ENCODE measurements around the gene MGAT5. TPM values are rescaled to one million over a fixed set of nuclear protein-coding genes. Genes with fewer than 3 reads are reported as not detected.

Gene MGAT5
- total and polyA plus RNA-seq, 7 donors, result 1.1 to 7.0 (median 2.1) TPM

DNA sequence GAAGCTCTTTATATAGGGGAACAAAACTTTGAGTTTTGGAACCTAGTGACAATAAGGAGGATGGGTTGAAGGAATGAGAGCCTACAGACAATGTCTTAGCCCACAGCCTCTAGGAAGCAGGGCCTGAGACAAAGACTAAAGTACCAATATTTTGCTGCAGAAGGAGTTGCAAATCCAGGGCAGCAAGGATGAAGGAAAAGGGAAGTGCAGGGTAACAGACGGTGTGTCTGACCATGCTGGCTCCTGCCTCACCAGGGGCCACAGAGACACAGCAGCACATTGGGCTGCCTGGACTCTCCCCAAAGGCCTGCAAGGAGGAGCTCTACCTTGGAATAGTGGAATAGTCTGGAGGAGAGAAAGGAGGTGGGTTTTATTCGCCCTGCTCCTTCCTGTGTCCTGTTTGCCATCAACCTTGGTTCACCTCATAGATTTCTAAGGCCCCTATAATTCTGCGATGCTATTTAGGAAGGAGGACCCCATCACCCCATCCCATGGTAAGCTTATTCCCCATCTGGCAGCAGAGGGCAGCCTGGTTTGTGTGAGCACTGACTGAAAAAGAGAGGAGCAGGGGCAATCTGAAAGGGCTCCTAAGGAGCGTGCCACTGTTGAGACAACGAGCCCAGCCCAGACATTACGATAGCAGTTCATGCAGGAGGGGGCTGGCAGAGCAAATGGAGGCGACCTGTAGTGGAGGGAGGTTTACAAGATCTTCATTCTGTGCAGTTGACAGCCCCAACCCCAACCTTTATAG, 143.4 kb downstream of the MGAT5 start:
- H3K27ac ChIP-seq, result no peak overlapping the region
- intact Hi-C loops (cut with DNase I), result no loop called here
- no peaks in the 10 kb centered on the region for H3K9me3 ChIP-seq
- H3K27me3 ChIP-seq (ENCODE audit: insufficient read depth in 3 of 3, low read length in 2 of 3), result peaks cover 0 to 2% (median 0%) of the 10 kb centered on the region in 3 donors
- peaks cover 5% of the 10 kb centered on the region for H3K4me1 ChIP-seq
- no peak overlapping the region for H3K4me3 ChIP-seq
- TF ChIP-seq, protein P1, sequence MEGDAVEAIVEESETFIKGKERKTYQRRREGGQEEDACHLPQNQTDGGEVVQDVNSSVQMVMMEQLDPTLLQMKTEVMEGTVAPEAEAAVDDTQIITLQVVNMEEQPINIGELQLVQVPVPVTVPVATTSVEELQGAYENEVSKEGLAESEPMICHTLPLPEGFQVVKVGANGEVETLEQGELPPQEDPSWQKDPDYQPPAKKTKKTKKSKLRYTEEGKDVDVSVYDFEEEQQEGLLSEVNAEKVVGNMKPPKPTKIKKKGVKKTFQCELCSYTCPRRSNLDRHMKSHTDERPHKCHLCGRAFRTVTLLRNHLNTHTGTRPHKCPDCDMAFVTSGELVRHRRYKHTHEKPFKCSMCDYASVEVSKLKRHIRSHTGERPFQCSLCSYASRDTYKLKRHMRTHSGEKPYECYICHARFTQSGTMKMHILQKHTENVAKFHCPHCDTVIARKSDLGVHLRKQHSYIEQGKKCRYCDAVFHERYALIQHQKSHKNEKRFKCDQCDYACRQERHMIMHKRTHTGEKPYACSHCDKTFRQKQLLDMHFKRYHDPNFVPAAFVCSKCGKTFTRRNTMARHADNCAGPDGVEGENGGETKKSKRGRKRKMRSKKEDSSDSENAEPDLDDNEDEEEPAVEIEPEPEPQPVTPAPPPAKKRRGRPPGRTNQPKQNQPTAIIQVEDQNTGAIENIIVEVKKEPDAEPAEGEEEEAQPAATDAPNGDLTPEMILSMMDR (IDR thresholded peaks at IDR 0.05), result no peak
- WGBS, 3 donors, result 96 to 98% (median 97%) methylated on average over 7 of the region's 7 CpGs
- H3K36me3 ChIP-seq (ENCODE audit: insufficient read depth in 1 of 2, low read depth in 1 of 2), result no peaks in the 10 kb centered on the region
- ATAC-seq (no peak), DNase-seq (no peak)

DNA sequence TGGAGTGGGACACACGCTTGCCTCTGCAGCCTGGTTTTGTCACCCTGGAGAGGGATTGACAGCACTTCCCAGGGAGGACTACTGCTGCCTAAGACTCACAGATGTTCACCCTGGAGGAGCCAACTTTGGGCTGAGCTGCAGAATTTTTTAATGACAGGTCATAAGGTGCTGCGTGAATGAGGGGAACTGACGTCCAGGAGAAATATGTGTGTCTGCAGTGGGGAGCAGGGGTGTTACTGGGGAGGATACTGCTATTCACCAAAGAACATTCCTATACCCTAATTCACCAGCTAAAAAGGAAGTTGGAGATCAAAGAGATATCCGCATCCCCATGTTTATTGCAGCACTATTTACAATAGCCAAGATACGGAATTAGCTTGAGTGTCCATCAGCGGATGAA, 144.4 kb downstream of the MGAT5 start:
- TF ChIP-seq, protein P1 (IDR thresholded peaks at IDR 0.05), result no peak
- Histone ChIP-seq H3K27ac (no peak overlapping the region), H3K4me3 (no peak overlapping the region), H3K4me1 (peaks cover 5% of the 10 kb centered on the region), H3K36me3 (ENCODE audit: insufficient read depth in 1 of 2, low read depth in 1 of 2) (no peaks in the 10 kb centered on the region), H3K9me3 (no peaks in the 10 kb centered on the region), H3K27me3 (ENCODE audit: insufficient read depth in 3 of 3, low read length in 2 of 3) (peaks cover 0 to 2% (median 0%) of the 10 kb centered on the region in 3 donors)
- 95 to 96% (median 96%) methylated on average over 6 of the region's 6 CpGs for WGBS, 3 donors
- intact Hi-C loops (cut with DNase I), result no loop called here
- no peak for ATAC-seq
- DNase-seq, result no peak

DNA sequence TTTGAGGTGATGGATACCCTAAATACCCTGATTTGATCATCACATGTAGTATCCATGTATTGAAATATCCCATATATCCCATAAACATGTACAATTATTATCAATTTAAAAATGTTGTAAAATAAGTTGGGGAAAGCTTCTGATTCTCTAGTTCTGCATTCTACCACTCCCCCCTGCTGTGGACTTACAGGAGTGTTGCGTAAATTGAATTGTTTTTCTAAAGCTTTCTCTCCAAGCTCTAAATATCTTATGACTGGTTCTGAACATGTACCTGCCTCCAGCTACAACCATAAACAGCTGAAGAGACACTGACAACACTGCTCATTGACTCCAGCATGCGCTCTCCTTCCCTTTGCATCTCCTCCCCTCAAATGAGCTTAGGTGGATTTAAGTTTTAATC, 145.2 kb downstream of the MGAT5 start:
- no peak for DNase-seq
- TF ChIP-seq, protein P1 (IDR thresholded peaks at IDR 0.05), result no peak
- Histone ChIP-seq H3K9me3 (no peaks in the 10 kb centered on the region), H3K4me1 (peaks cover 5% of the 10 kb centered on the region), H3K27ac (no peak overlapping the region), H3K27me3 (ENCODE audit: insufficient read depth in 3 of 3, low read length in 2 of 3) (peaks cover 0 to 2% (median 0%) of the 10 kb centered on the region in 3 donors), H3K4me3 (no peak overlapping the region), H3K36me3 (ENCODE audit: insufficient read depth in 1 of 2, low read depth in 1 of 2) (no peaks in the 10 kb centered on the region)
- WGBS, 3 donors, result 97 to 98% (median 97%) methylated on average over 2 of the region's 2 CpGs
- ATAC-seq, result no peak
- intact Hi-C loops (cut with DNase I), result no loop called here

DNA sequence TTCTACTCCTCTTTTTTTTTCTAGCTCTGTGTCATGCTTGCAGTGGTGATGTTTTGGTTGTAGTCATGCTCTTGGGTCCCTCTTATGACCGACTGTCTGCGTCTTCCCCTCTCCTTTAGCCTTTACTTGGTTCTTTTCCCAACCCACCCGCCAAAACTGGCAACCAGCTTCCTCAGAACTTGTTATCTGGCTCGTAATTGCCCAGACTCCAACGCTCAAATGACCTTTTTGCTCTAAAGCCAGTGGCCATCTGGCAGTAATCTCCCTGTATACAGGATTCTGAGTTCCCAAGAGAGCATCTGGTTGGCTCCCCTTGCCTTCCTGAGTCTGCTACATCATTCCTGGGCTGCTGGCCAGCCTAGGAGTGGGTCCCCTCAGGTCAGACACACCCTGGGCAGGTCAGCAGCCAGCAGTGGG, 147.2 kb downstream of the MGAT5 start:
- peak in 3 of 4 donors; percentile 32 to 60 (median 48) for ATAC-seq
- H3K4me3 ChIP-seq, result no peak overlapping the region
- intact Hi-C loops (cut with DNase I), result loop anchor here in 1 of 2 donors (10.0 kb wide), 1 partner anchor 156 kb away; no protein-coding TSS in a partner anchor
- DNase-seq, result peak; percentile 58 to 69
- TF ChIP-seq, protein P1 (IDR thresholded peaks at IDR 0.05), result no peak
- peak overlapping the region; percentile 38 for H3K27ac ChIP-seq
- 20 to 31% (median 26%) methylated on average over 5 of the region's 5 CpGs for WGBS, 3 donors
- H3K27me3 ChIP-seq (ENCODE audit: insufficient read depth in 3 of 3, low read length in 2 of 3), result no peaks in the 10 kb centered on the region
- H3K9me3 ChIP-seq, result no peaks in the 10 kb centered on the region
- H3K4me1 ChIP-seq, result peaks cover 5% of the 10 kb centered on the region
- H3K36me3 ChIP-seq (ENCODE audit: insufficient read depth in 1 of 2, low read depth in 1 of 2), result no peaks in the 10 kb centered on the region

All from psoas muscle (tissue), 8 donors.